LoVo (cell line): ENCODE data around the gene ACOX2.

Experiments
- DNase-seq: peaks from one replicate; pipeline ENCODE4 v3.0.0-alpha.2; 2016; ENCODE audit warnings: low spot score

ACOX2 gene

DNA sequence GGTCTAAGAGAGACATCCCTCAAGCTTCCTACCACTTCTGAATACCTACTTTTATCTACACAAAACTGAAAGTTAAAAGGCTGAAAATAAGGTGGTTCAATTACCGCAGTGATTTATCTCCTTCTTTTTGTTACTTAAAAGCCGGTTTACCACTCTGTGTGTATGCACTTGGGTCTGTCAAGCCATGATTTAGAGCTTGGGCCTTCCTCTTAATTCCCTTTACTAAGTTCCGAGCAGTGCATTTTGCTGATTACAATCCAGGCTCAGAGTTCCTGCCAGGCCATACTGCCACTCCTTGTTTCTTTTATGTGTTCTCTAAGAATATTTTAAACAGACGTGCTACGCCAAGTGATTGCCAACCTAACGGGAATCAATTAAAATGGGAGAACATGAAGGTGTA is 28.6 kb downstream of the ACOX2 start:
- no peak for DNase-seq

GRCh38 chr3:58507356-58508078 is 29.5 kb downstream of the ACOX2 start:
- no peak for DNase-seq

DNA sequence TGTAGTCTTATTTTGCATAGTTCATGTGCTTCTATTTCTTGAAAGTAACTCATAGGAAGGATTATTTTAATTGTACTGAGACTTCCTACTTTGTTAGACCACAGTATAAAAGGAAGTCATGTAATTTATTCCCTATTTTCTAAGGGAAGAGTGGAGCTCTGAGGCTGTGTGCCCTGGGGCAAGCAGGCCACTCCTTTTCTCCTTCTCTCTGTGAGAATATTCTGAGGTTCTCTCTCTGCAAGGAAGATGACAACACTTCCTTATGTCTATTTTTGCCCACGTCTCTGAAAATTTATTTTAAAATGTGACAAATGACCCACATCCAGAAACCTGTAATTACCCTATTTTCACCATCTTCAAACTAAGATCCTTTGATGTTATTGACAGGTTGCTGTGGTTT is 34.1 kb downstream of the ACOX2 start:
- DNase-seq, result no peak

GRCh38 chr3:58497097-58497496 is 39.9 kb downstream of the ACOX2 start:
- no peak for DNase-seq

- DNase-seq, result no peak
These were observed 40.7 kb downstream of the ACOX2 start for GRCh38 chr3:58496206-58496857.

DNA sequence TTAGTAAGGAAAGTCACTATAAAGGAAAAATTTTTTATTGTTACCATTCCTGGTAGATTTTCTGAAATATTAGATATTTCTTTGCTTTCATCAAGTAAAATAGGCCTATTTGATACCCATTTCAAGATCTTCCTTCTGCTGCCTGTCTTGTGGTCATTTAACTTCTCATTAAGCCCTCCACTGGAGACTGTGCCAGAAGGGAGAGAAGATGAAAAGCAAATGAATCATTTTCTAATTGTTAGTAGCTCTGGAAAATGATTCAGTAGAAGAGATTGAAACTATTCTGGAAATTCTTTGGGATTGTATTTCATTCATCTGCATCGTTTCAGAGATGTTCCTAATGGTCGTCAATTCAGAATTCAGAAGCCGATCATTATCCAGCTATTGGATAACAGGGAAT is 41.9 kb downstream of the ACOX2 start:
- no peak for DNase-seq

DNA sequence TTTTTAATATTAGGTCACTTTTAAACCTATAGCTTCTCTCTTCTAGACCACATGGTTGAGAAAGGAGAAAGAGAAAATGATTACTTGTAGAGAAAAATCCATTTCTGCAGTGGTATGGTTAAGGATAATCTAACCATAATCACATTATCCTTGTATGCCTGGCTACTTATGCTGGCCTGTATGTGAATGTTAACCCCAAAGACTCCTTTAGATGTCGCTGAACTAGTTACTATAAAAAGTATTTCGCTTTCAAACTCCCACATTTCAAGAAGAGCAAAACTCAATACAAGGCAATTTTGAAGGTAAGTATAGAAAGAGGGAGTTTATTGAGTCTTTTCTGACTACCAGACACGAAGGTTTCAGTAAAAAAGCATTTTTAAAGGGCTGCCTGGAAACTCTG is 42.9 kb downstream of the ACOX2 start:
- no peak for DNase-seq

DNA sequence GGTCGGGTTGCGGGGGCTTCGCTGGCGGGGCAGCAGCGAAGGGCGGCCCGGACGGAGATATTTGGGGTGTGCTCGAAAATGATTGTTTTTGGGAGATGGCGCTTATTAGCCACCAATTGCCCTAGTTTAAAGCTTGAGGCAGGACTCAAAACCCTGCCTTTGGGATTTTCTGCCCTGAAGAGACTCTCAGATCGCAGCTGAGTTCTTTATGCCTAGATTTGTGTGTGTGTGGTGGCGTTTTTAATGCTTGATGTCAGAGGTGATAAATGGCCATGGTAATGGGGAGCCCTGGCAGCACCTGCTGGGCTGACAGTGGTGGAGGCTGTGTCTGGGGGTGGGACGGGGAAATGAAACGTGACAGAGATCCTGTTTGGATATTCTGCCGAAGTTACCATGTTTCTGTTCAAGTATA is 44.5 kb downstream of the ACOX2 start:
- peak; percentile 12 for DNase-seq

DNA sequence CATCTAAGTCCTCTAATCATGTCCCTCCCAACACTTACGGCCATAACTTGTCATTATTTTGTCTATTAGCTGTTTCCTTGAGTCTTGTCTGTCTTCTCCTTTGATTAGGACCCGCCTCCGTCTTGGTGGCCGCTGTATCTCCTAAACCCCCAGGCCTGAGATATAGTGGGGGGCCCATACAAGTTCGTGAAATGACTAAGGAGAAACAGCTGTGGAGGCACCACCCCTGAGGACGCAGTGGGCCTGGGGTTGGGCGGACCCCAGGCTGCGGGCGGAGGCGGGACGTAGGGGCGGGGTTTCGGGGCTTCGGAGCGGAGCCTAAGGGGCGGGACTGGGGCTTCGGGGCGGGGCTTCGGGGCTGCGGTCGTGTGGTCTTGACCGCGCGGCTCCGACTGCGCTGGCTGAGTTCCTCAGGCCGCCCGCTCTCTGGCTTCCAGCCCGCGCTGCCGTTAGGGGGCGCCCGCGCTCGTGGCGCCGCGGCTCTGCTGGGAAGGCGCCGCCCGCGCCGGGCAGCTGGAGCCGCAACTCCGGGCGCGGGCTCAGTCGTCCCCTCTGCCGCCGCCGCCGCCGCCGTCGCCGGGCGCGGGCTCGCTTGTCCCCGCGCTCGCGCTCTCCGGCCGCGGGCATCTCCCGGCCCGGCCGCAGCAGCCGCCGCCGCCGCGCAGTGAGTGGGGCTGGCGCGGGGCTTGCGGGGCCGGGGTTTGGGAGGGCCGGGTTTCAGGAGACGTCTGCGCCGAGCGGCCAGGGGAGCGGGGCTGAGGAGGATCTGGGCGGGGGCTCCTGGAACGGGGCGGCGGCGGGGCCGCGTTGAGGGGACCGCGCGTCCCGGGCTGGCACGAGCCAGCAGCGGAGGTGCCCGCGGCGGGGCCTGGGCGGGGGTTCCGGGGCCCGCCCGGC is 45.2 kb downstream of the ACOX2 start, which contains the start of gene KCTD6:
Gene KCTD6, plus strand, starts transcription at position 591 of the 897 bp plus-strand sequence. CDS start 6,660 bp downstream, outside the sequence.
- DNase-seq, result peak; percentile 95

GRCh38 chr3:58490860-58491501 is 46.0 kb downstream of the ACOX2 start:
- no peak for DNase-seq

DNA sequence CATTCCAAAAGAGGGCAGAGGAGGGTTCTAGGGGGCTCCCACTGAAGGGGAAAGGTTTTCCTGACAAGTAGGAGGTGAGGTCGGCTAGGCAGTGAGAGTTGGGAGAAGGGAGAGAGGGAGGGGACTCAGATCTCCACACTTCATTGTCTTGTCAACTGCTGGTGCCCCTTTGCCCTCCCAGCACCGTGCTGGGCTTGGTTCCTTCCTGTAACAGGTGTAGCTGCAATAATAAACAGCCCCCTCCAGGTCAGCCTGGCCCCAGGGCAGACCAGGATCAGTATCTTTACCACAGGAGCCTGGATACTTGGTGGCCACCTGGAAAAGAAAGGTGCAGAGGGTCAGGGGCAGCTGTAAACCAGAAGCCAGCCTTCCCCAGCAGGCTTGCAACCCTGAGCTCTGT is 48.0 kb downstream of the ACOX2 start:
- DNase-seq, result no peak

DNA sequence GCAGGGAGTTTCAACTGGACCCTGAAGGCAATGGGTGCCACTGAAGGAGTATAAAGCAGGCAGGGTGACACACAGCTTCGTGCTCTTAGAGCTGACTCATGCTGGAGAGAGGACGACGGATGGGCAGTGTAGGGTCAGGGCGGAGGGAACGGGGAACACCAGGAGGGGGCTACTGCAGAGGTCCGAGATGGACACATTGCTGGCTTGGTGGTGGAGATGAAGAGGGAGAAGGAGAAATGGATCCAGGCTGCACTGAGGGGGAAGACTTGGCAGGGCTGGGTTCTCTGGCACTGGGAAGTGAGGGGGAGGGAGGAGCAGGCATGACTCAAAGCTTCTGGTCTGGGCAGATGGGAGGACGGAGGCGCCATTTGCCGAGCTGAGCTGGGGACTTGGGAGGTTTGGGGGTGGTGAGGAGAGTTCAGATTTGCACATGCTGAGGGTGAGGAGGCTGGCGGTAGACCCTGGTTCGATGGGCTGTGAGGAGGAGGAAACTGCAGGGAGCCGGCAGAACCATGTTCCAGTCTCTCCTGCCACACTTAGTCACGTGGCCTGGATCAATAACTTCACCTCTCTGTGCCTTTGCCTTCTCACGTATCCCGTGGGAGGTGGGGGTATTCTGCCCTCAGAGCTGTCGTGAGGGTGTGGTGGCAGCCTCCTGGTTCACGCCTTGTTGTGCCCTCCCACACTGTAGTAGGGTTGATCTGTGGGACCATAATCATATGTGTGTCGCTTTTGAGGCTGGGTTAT is 49.7 kb downstream of the ACOX2 start:
- no peak for DNase-seq

- no peak for DNase-seq
These were observed 51.1 kb downstream of the ACOX2 start for GRCh38 chr3:58485801-58486435.

GRCh38 chr3:58484722-58485069 is 52.3 kb downstream of the ACOX2 start:
- no peak for DNase-seq

- DNase-seq, result no peak
These were observed 52.8 kb downstream of the ACOX2 start for GRCh38 chr3:58484045-58484721.

DNA sequence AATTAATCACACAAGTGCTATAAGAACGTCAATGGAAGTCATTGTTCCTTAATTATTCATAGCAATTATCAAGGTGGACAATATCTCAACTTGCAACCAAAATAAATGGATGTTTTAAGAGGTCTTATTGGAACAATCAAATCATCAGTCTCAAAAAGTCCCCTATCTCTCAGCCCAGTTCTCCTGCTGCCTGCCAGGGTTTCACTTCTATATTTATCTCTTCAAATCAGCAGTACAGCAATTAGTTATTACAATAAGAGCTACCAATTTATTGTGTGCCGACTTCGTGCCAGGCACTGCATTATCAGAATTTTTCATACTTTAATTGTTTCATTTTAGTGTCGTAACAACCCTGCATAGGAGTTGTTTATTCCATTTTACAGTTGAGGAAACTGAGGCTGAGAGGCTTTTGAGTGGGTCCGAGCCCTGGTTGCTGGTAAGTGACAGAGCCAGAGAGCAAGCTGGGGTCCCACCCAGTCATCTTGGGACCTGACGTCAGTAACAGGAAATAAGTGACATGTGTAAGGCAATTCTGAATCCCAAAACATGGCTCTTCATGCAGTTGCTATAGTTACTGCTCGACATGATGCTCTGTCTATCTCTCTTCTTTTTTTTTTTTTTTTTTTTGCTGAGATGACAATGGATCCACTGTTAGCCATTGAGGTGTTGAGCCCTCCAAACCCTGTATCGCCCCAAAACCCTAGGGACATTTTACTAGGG is 53.9 kb downstream of the ACOX2 start:
- DNase-seq, result no peak

DNA sequence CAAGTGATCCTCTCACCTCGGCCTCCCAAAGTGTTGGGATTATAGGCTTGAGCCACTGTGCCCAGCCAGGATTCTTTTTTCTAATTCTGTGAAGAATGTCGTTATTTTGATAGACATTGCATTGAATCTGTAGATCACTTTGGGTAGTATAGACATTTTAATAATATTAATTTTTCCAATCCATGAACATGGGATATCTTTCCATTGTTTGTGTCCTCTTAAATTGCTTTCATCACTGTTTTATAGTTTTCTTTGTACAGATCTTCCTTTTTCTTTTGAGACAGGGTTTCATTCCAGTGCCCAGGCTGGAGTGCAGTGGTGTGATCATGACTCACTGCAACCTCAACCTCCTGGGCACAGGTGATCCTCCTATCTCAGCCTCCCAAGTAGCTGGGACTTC is 56.7 kb downstream of the ACOX2 start:
- no peak for DNase-seq

DNA sequence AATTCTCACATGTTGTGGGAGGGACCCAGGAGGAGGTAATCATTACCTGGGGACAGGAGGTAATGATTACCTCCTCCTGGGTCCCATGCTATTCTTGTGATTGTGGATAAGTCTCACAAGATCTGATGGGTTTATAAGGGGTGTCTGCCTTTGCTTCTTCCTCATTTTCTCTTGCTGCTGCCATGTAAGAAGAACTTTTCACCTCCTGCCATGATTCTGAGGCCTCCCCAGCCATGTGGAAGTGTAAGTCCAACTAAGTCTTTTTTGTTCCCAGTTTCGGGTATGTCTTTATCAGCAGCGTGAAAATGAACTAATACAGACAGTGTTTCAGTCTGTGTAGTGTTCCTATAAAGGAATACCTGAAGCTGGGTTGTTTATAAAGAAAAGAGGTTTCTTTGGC is 58.2 kb downstream of the ACOX2 start:
- DNase-seq, result no peak

- no peak for DNase-seq
These were observed 61.9 kb downstream of the ACOX2 start for GRCh38 chr3:58474967-58475578.
